Endothelial cell of umbilical vein (primary cell): Measurements from ENCODE around the gene PIEZO2. TPM values are rescaled to one million over a fixed set of nuclear protein-coding genes. Genes with fewer than 3 reads are reported as not detected.

Source experiments
- BruUV-seq: library from RNA; stranded (reverse); fragments of 400-500 nt; replicated peaks from 2 replicates; lab custom pipeline; 2021; lab: Mats Ljungman, UMichigan
- CTCF ChIA-PET: fragments of 300-600, 350-600 bp; sonication (Branson Sonifier 250); formaldehyde crosslinking; loops from one replicate; lab custom pipeline; 2021; ENCODE audit warnings: antibody characterized with exemption, inconsistent platforms; lab: Charles Lee
- POLR2A ChIA-PET: fragments of 300-600, 350-600 bp; sonication (Branson Sonifier 250); formaldehyde crosslinking; loops from one replicate; lab custom pipeline; 2021; ENCODE audit warnings: antibody characterized with exemption, inconsistent platforms; lab: Charles Lee
- DNase-seq: peaks from one replicate; pipeline ENCODE4 v3.0.0-alpha.2; 2011; ENCODE audit warnings: low read depth, low spot score
- FAIRE-seq: peaks from 2 replicates; lab custom pipeline; 2011; peaks lifted over from hg19 to GRCh38; lab: Jason Lieb, UNC
- H2AFZ ChIP-seq: 2 replicates; pipeline ENCODE4 v1.6.0; 2012; ENCODE audit warnings: low read depth, low read length, control low read depth, inconsistent platforms
- H3K27ac ChIP-seq: 2 replicates; pipeline ENCODE4 v1.5.1; 2011; ENCODE audit warnings: low read depth, mild to moderate bottlenecking, control low read depth, low read length, moderate library complexity; ENCODE audit not compliant: insufficient read depth
- H3K27me3 ChIP-seq, 2 experiments: 2 replicates each; pipeline versions ENCODE4 v1.6.0 to v1.6.1; 2011; ENCODE audit warnings: low read length in 2 of 2, mixed read lengths in 1 of 2; ENCODE audit not compliant: control insufficient read depth in 2 of 2, insufficient read depth in 2 of 2
- H3K36me3 ChIP-seq, 2 experiments: 2 replicates in 1 of 2; 3 replicates in 1 of 2; pipeline ENCODE4 v1.5.1; 2011; ENCODE audit warnings: low read length in 2 of 2, mild to moderate bottlenecking in 1 of 2, moderate library complexity in 1 of 2; ENCODE audit not compliant: control insufficient read depth in 2 of 2, insufficient read depth in 2 of 2; ENCODE audit errors: extremely low read depth in 1 of 2
- H3K4me1 ChIP-seq: 3 replicates; pipeline ENCODE4 v1.5.1; 2011; ENCODE audit warnings: mild to moderate bottlenecking, low read length; ENCODE audit not compliant: control insufficient read depth, insufficient read depth; ENCODE audit errors: extremely low read depth
- H3K4me2 ChIP-seq: 2 replicates; pipeline ENCODE4 v1.6.1; 2011; ENCODE audit warnings: low read length, control low read depth, mixed read lengths; ENCODE audit not compliant: insufficient read depth
- H3K4me3 ChIP-seq, 3 experiments: fragments of 200-600 bp in 1 of 3; sonication (generic), shearing (Covaris generic) in 1 of 3; replicated peaks in 1 of 3; 2 replicates each; pipeline ENCODE4 v1.5.1; 2011 to 2016; ENCODE audit warnings: control low read depth in 3 of 3, low read length in 3 of 3, mild to moderate bottlenecking in 2 of 3, inconsistent platforms in 1 of 3, low read depth in 1 of 3, moderate library complexity in 1 of 3; ENCODE audit not compliant: insufficient read depth in 1 of 3
- H3K79me2 ChIP-seq: 2 replicates; pipeline ENCODE4 v1.6.0; 2012; ENCODE audit warnings: low read length, inconsistent platforms; ENCODE audit not compliant: control insufficient read depth, insufficient read depth
- H3K9ac ChIP-seq: replicated peaks from 2 replicates; pipeline ENCODE3; 2011; ENCODE audit warnings: low read length, control low read depth; ENCODE audit not compliant: insufficient read depth; ENCODE audit errors: extremely low read depth
- H3K9me1 ChIP-seq: replicated peaks from 3 replicates; pipeline ENCODE4 v1.6.0; 2011; ENCODE audit warnings: mild to moderate bottlenecking, low read length; ENCODE audit not compliant: control insufficient read depth, insufficient read depth; ENCODE audit errors: extremely low read depth
- H3K9me3 ChIP-seq: replicated peaks from 2 replicates; pipeline ENCODE4 v1.5.1; 2012; ENCODE audit warnings: low read length, inconsistent platforms; ENCODE audit not compliant: control insufficient read depth, insufficient read depth
- H4K20me1 ChIP-seq: replicated peaks from 2 replicates; pipeline ENCODE3; 2011; ENCODE audit warnings: mild to moderate bottlenecking, low read length; ENCODE audit not compliant: control insufficient read depth, insufficient read depth; ENCODE audit errors: extremely low read depth
- EZH2 ChIP-seq: IDR thresholded peaks from 2 replicates; pipeline ENCODE4 v1.6.1; 2012; ENCODE audit warnings: borderline replicate concordance, low read depth, mild to moderate bottlenecking, moderate library complexity, low read length, inconsistent platforms; ENCODE audit not compliant: severe bottlenecking
- FOS ChIP-seq: IDR thresholded peaks from 2 replicates; pipeline ENCODE4 v1.6.1; 2011; ENCODE audit warnings: mild to moderate bottlenecking, low read length, moderate library complexity, borderline replicate concordance; ENCODE audit not compliant: insufficient read depth
- GATA2 ChIP-seq: IDR thresholded peaks from 2 replicates; pipeline ENCODE4 v1.7.0; 2011; ENCODE audit warnings: low read depth, mild to moderate bottlenecking, moderate library complexity, mixed read lengths, low read length; ENCODE audit not compliant: insufficient read length, insufficient read depth
- JUN ChIP-seq: IDR thresholded peaks from 2 replicates; pipeline ENCODE4 v1.6.1; 2011; ENCODE audit warnings: borderline replicate concordance, low read depth; ENCODE audit not compliant: insufficient read length, insufficient read depth
- MYC ChIP-seq: IDR thresholded peaks from one replicate; pipeline ENCODE4 v1.6.1; 2011; ENCODE audit warnings: mild to moderate bottlenecking, low read depth, low read length
- POLR2A ChIP-seq: IDR thresholded peaks from 2 replicates; pipeline ENCODE4 v1.6.1; 2012; ENCODE audit warnings: low read depth, mild to moderate bottlenecking, control low read depth, low read length
- POLR2AphosphoS5 ChIP-seq: IDR thresholded peaks from 2 replicates; pipeline ENCODE4 v1.6.1; 2012; ENCODE audit warnings: low read depth, mild to moderate bottlenecking, control low read depth, low read length, moderate library complexity; ENCODE audit not compliant: insufficient read depth
- dilution Hi-C: fragments of 300-500 bp; cut with MboI; formaldehyde crosslinking; loops from one replicate; pipeline ENCODE4 v1.15.0; 2019; ENCODE audit warnings: low sequenced_read_pairs; ENCODE audit not compliant: extremely low pct_ligation_motif_present
- intact Hi-C: fragments of 100-400 bp; cut with micrococcal nuclease; formaldehyde crosslinking; loops from one replicate; pipeline ENCODE4 v1.10.0; 2022
- polyA plus RNA-seq, 4 experiments: library from polyadenylated mRNA; depleted of rRNA in 3 of 4; stranded (reverse) in 3 of 4; unstranded in 1 of 4; fragments of >200 nt; gene quantifications; 2 replicates each; pipeline versions ENCODE4 v1.2.1 to v1.2.3, GENCODE V29; 2011 to 2012; ENCODE audit warnings: missing spikeins in 1 of 4
- total RNA-seq: library from RNA; stranded (reverse); gene quantifications from 2 replicates; pipeline ENCODE4 v1.2.3, GENCODE V29; 2021
- TF ChIP-seq, protein P1 (sequence below), 2 donors: IDR thresholded peaks; 1 replicate in 1 of 2; 2 replicates in 1 of 2; pipeline ENCODE4 v1.5.1; 2011; ENCODE audit warnings: low read length in 2 of 2, mild to moderate bottlenecking in 2 of 2, moderate library complexity in 2 of 2, control low read depth in 1 of 2, inconsistent platforms in 1 of 2, low read depth in 1 of 2; ENCODE audit not compliant: insufficient read depth in 1 of 2; ENCODE audit errors: extremely low read depth in 1 of 2
- TF ChIP-seq, protein P2 (sequence below): IDR thresholded peaks from 2 replicates; pipeline ENCODE4 v1.6.1; 2011; ENCODE audit not compliant: insufficient read depth, insufficient read length

Gene PIEZO2
- total and polyA plus RNA-seq, 2 donors (not counting 3 experiments of a cell fraction or from before 2014, with no cell fraction given) = 1.7 to 11.2 TPM

DNA sequence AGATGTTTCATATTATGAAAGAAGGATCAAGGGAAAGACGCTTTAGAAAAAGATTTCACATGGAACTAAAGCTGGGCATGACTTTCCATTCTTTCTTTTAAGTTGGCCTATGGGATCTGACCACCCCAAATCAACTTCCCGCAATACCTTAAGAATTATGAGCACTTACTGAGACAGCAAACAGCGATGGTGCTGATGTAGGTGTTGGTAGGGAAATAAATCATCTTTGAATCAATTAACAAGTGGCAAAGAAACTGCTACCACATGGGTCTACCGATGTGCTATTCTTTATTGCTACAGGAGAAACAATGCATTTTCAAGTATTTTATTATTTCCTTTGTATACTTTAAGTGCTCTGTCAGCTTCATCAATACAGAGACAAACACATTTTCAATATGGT, 239.6 kb downstream of the PIEZO2 start:
- H3K27ac ChIP-seq = no peak overlapping the region
- intact Hi-C loops = loop anchor here (5.0 kb wide), 1 partner anchor 47 kb away; no protein-coding TSS in a partner anchor
- CTCF ChIA-PET = interaction anchor here (1.8 kb wide), 1 partner anchor 17 kb away, joined by 6 read pairs; no protein-coding TSS in a partner anchor
- no peak for DNase-seq
- no peak overlapping the region for H2AFZ ChIP-seq
- TF ChIP-seq GATA2 (no peak), POLR2AphosphoS5 (no peak), EZH2 (no peak), POLR2A (no peak), FOS (no peak), MYC (no peak), JUN (no peak)
- TF ChIP-seq, protein P1, sequence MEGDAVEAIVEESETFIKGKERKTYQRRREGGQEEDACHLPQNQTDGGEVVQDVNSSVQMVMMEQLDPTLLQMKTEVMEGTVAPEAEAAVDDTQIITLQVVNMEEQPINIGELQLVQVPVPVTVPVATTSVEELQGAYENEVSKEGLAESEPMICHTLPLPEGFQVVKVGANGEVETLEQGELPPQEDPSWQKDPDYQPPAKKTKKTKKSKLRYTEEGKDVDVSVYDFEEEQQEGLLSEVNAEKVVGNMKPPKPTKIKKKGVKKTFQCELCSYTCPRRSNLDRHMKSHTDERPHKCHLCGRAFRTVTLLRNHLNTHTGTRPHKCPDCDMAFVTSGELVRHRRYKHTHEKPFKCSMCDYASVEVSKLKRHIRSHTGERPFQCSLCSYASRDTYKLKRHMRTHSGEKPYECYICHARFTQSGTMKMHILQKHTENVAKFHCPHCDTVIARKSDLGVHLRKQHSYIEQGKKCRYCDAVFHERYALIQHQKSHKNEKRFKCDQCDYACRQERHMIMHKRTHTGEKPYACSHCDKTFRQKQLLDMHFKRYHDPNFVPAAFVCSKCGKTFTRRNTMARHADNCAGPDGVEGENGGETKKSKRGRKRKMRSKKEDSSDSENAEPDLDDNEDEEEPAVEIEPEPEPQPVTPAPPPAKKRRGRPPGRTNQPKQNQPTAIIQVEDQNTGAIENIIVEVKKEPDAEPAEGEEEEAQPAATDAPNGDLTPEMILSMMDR (IDR thresholded peaks at IDR 0.05; ENCODE audit: extremely low read depth in 1 of 2, insufficient read depth in 1 of 2, low read depth in 1 of 2, low read length in 2 of 2) = no peak
- TF ChIP-seq, protein P2, sequence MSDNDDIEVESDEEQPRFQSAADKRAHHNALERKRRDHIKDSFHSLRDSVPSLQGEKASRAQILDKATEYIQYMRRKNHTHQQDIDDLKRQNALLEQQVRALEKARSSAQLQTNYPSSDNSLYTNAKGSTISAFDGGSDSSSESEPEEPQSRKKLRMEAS = no peak
- no TSS peak for BruUV-seq
- FAIRE-seq = no peak
- H3K36me3 ChIP-seq = no peaks in the 10 kb centered on the region
- no peaks in the 10 kb centered on the region for H3K79me2 ChIP-seq
- H3K9me1 ChIP-seq = no peaks in the 10 kb centered on the region
- POLR2A ChIA-PET = no interaction called here
- H4K20me1 ChIP-seq = no peaks in the 10 kb centered on the region
- dilution Hi-C loops = no loop called here
- no peaks in the 10 kb centered on the region for H3K9me3 ChIP-seq
- peaks cover 12% of the 10 kb centered on the region for H3K4me1 ChIP-seq
- H3K27me3 ChIP-seq = no peaks in the 10 kb centered on the region
- H3K4me3 ChIP-seq = no peak overlapping the region
- no peak overlapping the region for H3K9ac ChIP-seq
- no peak overlapping the region for H3K4me2 ChIP-seq
